SK-MEL-5 (cell line): ENCODE data around the gene IL17B. TPM values are rescaled to one million over a fixed set of nuclear protein-coding genes. Genes with fewer than 3 reads are reported as not detected.

Source experiments
- DNase-seq: peaks from one replicate; pipeline ENCODE4 v3.0.0-alpha.2; 2016; ENCODE audit warnings: low read depth, low spot score
- in situ Hi-C: cut with HindIII; loops from 2 replicates; pipeline ENCODE4 v1.10.0; 2016; ENCODE audit warnings: low sequenced_read_pairs, high pct_unique_total_duplicates, low pct_unique_long_range_greater_than_20kb
- total RNA-seq: library from RNA; depleted of rRNA; stranded (reverse); fragments of >200 nt; shearing (Covaris generic); gene quantifications from 2 replicates; pipeline ENCODE4 v1.2.3, GENCODE V29; 2014

Gene IL17B
- total RNA-seq, 1 experiment from 2014 or later: not detected

DNA sequence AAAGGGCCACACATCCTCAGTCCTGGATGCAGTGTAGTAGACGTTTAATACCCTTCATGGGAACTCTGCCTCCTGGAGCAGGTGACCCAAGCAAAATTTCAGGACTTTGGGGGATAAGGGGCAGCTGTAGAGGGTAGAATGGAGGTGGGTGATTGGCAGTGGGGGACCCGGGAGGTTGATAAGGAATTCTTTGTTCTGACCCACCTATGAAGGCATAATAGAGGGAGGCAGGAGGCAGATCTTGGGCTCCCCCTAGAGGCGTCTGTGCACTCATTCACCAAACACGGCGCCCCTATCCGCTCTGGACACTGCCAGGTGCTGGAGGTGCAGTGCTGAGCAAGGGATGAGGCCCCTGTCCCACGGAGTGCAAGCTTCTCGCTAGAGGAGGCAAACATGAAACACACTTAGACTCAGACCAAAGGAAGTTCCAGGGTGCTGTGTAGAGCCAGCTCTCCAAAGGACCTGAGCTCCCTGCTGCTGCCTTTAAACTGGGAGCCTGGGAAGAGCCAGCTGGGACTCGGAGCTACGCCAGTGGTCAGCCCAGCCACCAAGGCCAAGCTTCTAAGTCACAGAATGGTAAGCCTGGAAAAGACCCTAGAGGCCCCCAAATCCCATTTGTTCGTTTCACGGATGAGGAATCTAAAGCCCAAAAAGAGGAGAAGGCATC, 7.7 kb downstream of the IL17B start:
- in situ Hi-C loops: no loop called here
- peak; percentile 70 for DNase-seq

DNA sequence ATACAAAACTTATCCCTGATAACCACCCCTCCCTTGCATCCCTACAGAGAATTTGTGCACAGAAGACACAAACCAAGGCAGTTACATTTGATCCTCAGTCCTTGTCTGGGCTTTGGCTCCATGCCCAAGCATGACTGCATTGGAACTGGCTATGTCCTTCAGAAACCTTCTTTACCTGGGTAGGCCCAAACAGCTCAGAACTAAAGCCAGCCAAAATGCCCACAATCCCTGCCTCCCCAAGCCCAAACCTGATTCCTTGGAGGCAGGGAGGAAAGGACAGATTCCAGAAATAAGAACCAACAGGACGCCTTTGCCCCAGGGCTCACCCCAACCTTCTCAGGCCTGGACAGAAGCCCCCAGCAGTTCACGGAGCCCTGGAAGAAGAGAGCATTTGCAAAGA, 8.2 kb downstream of the IL17B start:
- DNase-seq: no peak
- in situ Hi-C loops: no loop called here

DNA sequence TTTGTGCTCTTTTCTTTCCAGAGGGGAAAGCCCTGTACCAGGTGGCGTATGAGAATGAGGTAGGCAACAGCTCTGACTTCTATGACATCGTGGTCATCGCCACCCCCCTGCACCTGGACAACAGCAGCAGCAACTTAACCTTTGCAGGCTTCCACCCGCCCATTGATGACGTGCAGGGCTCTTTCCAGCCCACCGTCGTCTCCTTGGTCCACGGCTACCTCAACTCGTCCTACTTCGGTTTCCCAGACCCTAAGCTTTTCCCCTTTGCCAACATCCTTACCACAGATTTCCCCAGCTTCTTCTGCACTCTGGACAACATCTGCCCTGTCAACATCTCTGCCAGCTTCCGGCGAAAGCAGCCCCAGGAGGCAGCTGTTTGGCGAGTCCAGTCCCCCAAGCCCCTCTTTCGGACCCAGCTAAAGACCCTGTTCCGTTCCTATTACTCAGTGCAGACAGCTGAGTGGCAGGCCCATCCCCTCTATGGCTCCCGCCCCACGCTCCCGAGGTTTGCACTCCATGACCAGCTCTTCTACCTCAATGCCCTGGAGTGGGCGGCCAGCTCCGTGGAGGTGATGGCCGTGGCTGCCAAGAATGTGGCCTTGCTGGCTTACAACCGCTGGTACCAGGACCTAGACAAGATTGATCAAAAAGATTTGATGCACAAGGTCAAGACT, 11.0 kb downstream of the IL17B start:
- DNase-seq: no peak
- in situ Hi-C loops: no loop called here

DNA sequence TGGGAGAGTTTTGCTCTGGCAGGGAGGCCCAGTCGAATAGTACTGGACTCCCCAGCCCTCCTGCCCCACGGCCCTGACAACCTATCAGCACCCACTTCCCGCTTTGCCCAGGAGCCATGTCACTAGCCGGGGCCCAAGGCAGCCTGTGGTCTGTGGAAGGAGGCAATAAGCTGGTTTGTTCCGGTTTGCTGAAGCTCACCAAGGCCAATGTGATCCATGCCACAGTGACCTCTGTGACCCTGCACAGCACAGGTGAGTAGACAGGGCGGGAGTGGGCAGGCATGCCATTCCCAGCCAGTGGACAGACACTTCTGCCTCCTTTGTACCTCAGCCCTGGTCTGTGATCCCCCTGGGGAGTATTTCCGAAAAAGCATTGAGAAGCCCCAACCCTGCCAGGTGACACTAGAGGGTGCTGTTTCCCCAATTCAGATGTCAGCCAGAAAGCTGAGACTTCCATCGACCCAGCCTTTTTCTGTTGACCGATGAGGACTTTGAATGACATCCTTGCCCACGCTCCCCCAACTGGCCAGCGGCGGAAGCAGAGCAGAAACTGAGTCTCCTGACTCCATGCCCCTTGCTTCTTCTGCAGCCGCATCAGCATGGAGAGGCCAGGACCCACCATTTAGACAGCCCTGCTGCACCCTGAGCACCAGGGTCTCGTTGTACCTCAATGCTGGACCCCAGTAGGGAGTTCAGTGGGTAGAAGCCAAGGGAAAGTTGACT, 11.7 kb downstream of the IL17B start:
- in situ Hi-C loops: no loop called here
- peak; percentile 87 for DNase-seq

DNA sequence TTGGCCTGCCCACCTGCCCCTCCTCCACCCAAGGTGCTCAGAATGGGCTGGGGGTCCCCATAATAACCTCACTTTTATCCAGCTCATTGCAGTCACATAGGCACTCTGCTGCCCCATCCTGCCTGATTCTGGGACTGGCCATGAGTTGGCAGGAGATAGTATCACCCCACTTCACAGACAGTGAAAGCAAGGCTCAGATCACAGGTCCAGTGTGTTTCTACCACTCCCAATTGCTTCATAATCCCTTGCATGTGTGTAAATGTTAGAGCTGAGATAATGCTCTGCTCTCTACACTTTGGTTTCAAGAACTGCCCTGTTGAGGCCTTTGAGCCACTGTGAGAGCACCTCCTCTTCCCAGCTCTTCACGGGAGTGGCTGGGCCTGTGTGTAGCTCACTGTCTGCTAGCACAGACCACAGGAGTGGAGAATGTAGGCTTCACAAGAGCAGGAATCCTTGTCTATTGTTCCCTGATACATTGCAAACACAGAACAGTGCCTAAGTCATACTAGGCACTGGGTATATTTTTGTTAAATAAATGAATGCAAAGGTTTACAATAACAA, 12.8 kb downstream of the IL17B start:
- DNase-seq: no peak
- in situ Hi-C loops: no loop called here

DNA sequence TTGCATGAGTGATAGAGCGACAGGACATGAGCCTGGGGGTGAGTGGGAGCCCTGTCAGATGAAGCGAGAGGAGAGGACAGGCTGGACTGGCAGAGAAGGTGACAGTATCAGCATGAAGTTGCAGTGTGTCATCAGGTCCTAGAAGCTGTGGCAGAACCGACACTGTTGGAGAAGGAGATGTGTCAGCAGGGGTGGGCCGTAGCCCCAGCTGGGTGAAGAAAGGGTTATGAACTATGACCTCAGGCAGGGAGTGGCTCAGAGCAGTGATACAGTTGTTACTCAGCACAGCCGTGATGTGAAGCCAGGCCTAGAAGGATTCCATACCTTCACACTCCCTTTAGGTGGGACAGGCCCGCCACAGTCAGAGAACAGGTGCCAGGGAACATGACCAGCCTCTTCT, 13.7 kb downstream of the IL17B start:
- in situ Hi-C loops: no loop called here
- DNase-seq: no peak

DNA sequence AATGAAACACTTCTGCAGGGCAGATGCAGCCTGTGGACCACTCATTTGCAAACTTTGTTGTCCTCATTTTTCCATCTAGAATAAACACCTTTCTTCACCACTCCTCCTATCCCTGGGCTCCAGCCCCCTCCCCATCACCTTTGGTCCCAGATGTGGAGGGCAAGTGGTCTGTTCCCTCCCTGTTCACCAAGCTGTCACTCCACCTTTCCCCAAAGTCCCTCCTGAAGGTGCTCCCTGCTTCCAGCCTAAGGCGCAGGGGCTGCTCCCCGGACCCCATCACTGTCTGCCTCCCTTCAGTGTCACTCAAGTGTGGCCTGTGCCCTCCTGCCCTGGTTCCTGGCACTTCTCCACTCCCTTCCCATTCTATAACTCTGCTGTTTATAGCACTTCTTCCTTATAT, 14.4 kb downstream of the IL17B start:
- in situ Hi-C loops: no loop called here
- no peak for DNase-seq

DNA sequence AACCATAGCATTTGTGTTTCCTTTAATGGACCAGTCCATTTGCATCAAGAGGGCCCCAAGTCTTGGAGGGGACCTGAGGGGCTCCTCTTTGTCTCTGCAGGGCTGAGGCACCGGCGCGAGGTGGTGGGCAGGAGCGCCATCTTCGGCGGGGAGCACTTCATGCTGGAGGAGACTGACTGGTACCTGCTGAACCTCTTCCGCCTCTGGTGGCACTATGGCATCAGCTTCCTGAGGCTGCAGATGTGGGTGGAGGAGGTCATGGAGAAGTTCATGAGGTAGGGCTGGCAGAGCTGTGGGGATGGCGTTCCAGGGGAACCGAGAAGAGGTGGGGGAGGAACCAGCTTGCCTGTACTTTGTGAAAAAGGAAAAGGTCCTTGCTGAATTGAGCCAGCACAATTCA, 15.2 kb downstream of the IL17B start:
- DNase-seq: no peak
- in situ Hi-C loops: no loop called here

DNA sequence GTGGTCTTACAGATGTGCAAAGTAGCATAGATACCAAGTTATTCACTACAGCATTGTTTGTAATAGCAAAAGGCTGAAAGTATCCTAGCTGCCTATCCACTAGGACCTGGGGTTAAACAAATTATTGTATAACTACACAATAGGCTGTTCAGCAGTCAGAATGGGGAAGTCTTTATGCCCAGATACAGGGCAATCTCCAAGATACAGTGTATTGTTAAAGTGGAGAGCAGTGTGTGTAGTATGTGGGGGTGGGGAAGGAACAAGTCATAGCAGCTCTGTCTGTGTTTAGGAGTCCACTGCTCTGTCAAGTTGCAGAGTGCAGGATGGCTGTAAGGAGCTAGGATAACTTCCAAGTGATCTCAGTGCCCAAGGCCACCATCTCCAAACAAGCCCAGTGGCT, 15.7 kb downstream of the IL17B start:
- in situ Hi-C loops: no loop called here
- no peak for DNase-seq

DNA sequence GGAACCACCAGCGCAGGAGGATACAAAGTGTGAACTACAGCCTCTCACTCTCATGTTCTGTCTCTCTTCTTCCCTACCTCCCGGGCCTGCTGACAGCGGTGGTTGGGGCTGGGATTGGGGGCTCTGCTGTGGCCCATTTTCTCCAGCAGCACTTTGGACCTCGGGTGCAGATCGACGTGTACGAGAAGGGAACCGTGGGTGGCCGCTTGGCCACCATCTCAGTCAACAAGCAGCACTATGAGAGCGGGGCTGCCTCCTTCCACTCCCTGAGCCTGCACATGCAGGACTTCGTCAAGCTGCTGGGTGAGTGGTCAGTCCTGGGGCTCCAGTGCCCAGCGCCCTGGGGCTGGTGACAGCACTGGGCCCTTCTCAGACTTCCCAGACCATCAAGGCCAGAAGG, 16.6 kb downstream of the IL17B start:
- in situ Hi-C loops: no loop called here
- DNase-seq: no peak

DNA sequence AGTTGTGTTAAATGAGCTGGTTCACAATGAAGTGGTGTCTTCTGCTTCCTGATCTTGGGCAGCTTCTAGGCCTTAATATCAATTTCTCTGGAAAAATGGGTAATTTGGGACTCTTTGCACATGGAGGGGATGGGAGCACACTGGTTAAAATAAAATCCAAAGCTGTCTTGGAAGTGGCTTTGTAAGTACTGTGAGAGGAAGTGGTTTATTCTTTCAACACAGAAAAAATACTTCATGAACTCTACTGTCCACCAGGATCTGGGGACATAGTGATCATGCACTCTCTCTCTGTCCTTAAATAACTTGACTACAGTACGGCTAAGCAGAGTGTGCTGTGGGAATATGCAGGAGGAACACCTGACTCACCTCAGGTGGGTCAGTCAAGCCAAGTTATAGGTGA, 18.8 kb downstream of the IL17B start:
- no peak for DNase-seq
- in situ Hi-C loops: no loop called here

DNA sequence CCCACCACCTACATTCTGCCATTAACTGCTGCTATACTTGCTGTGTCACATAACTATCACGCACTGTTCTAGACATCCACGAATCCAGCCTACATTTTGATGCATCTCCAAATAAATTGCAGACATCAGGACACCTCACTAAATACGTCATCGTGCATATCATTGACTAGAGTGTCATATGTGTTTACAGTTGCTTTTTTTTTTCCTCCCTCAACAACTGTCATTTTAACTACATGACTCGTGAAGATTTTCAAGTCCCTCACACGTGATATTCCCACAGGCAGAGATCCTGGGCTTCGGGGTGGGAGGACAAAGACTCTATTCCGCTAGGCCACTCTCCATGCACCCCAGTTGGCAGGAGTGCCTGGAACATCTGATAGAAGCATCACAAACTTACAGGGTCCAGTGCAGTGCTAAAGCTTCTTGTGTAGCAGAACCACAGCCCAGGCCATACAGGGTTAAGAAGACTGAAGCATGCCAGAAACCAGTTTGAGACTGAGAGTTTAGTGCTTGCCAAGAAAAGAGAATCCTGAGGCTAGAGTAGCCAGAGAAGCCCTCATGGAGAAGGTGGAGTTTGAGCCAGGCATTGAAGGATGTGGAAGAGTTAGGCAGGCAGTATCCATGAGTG, 20.1 kb downstream of the IL17B start:
- in situ Hi-C loops: no loop called here
- no peak for DNase-seq

DNA sequence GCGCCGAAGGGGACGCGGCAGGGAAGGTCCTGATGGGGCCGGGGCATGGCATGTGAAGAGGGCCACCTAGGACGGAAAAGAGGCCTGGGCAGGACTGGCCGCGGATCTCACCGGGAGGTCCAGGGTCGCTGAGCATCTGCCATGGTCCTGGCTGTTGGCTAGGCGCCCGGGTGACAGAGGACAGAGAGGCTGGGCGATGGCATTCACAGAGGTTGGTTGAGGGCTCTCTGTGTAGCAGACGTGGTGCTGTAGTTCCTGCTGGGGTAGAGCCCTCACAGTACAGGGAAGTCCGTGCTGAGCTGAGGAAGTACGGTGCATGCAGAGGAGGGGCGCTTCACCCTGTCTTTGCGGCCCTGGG, 20.8 kb downstream of the IL17B start:
- in situ Hi-C loops: no loop called here
- no peak for DNase-seq

DNA sequence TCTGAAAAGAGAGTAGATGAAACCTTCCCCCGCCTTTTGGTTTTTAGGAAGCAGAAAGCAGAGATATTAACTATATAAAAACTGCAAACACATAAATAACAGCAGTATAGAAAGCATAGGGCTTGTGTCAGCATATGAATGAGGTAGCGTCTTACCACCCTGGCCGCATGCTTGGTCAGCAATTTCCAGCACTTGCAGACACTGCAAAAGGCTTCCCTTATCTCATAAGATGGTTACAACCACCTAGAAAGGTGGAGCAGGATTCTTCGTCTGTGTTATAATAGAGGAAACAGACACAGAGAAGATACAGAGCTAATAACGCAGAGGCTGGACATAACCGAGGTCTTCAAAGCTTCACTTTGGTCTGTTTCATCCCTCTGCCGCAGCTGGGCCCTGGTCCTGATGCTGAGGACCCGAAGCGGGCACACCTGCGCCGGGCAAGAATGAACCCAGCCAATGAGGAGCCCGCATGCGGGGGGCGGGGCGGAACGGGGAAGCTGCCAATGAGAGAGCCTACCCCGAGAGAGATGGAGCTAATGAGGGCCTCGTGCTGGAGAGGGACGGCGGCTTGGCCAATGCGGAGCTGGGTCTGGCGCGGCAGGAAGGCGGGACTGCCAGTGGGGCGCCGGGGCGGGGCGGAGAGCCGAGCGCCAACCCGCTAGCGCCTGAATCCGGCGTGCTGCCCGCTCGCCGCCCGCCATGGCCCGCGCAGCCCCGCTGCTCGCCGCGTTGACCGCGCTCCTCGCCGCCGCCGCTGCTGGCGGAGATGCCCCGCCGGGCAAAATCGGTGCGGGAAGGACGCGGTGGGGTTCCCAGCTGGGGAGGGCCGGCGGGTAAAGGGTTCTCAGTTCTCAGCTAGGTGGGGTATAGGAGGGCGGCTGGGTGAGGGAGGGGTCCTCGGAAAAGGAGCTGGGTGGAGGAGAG, 21.5 kb downstream of the IL17B start, which contains the start of gene PCYOX1L:
Gene PCYOX1L (plus strand): TSS at position 677 of the 924 bp plus-strand sequence. CDS start 23 bp downstream, at position 700.
- in situ Hi-C loops: no loop called here

DNA sequence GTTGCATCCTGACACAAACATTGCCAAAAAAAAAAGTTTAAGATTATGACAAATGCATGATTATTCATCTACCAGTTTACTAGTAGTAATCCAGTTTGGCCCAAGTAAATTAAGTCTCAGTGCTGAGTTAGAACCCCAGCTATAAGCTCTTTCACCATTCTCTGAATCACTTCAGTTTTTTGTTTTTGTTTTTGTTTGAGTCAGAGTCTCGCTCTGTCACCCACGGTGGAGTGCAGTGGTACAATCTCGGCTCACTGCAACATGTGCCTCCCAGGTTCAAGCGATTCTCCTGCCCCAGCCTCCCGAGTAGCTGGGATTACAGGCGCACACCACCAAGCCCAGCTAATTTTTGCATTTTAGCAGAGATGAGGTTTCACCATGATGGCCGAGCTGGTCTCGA, 22.7 kb downstream of the IL17B start:
- DNase-seq: no peak
- in situ Hi-C loops: no loop called here

More for the DNA sequence above, 21.5 kb downstream of the IL17B start, which contains the start of gene PCYOX1L:
- peak; percentile 93 for DNase-seq

DNA sequence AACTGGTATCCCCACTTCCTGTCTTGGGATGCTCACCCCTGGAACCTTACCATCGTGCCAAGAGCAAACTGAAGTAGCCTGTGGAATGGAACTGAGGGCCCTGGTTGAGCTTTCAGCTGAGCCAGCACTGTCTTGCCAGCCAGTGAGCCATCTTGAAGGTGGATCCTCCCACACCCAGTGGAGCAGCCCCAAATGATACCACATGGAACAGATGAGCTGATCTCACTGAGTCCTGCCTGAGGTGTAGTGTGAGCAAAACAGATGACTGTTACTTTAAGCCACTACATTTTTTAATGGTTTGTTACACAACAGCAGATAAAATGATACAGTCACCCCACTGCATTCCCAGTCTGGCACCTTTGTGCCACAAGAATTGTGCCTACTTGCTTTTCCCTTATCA, 23.4 kb downstream of the IL17B start:
- in situ Hi-C loops: no loop called here
- DNase-seq: no peak

DNA sequence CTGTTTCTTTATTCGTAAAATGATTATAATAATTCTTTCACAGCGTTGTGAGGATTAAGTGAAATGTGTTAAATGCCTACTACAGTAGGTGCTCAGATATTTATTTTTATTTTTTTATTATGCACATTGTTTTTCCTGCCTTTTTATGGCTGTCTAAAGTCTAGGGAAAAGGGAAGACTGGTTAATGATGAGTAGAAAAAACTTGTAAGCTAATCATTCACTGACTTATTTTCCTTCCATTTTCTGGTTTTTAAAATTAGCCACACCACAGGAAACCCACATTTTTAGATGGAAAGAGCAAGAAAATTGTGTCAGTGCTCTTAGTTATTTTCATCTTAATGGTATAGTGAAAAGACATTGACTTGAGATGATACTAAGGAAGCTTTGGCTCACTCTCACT, 25.2 kb downstream of the IL17B start:
- no peak for DNase-seq
- in situ Hi-C loops: no loop called here
